Daoy (cell line): ENCODE results near the gene TMSB4X. TPM values are rescaled to one million over a fixed set of nuclear protein-coding genes. Genes with fewer than 3 reads are reported as not detected.
"Not testable (repeated sequence)": the region's sequence is repeated elsewhere in the genome, so short reads cannot be mapped to it uniquely, and the experiment has no call there.

Source experiments
- DNase-seq: peaks from one replicate; pipeline ENCODE4 v3.0.0-alpha.2; 2015; ENCODE audit warnings: low read depth
- total RNA-seq: library from RNA; depleted of rRNA; stranded (reverse); fragments of >200 nt; shearing (Covaris generic); gene quantifications from 2 replicates; pipeline ENCODE4 v1.2.3, GENCODE V29; 2014

Gene TMSB4X
- total RNA-seq, 1 experiment from 2014 or later: 2,195 TPM

- no peak for DNase-seq
These were observed 22.1 kb downstream of the TMSB4X start for GRCh38 chrX:12996934-12997435.

GRCh38 chrX:12997906-12998687, 23.2 kb downstream of the TMSB4X start:
- no peak for DNase-seq

- no peak for DNase-seq
These were observed 24.5 kb downstream of the TMSB4X start for GRCh38 chrX:12999422-12999821.

GRCh38 chrX:13000301-13000811, 25.4 kb downstream of the TMSB4X start:
- no peak for DNase-seq

GRCh38 chrX:13001097-13001496, 26.2 kb downstream of the TMSB4X start:
- no peak for DNase-seq

- DNase-seq: no peak
These were observed 27.2 kb downstream of the TMSB4X start for GRCh38 chrX:13001961-13002671.

- DNase-seq: no peak
These were observed 31.0 kb downstream of the TMSB4X start for GRCh38 chrX:13005661-13006473.

- no peak for DNase-seq
These were observed 32.7 kb downstream of the TMSB4X start for GRCh38 chrX:13007519-13008188.

GRCh38 chrX:13008189-13008533, 33.3 kb downstream of the TMSB4X start:
- DNase-seq: no peak

GRCh38 chrX:13008851-13009250, 33.9 kb downstream of the TMSB4X start:
- no peak for DNase-seq

GRCh38 chrX:13009273-13009672, 34.4 kb downstream of the TMSB4X start:
- DNase-seq: no peak

GRCh38 chrX:13009844-13010243, 34.9 kb downstream of the TMSB4X start:
- no peak for DNase-seq

- no peak for DNase-seq
These were observed 35.6 kb downstream of the TMSB4X start for GRCh38 chrX:13010546-13010945.

- no peak for DNase-seq
These were observed 38.6 kb downstream of the TMSB4X start for GRCh38 chrX:13013363-13014110.

GRCh38 chrX:13014111-13015096, 39.5 kb downstream of the TMSB4X start:
- no peak for DNase-seq

GRCh38 chrX:13015536-13016236, 40.8 kb downstream of the TMSB4X start:
- DNase-seq: no peak

- DNase-seq: not testable (repeated sequence)
These were observed 41.8 kb downstream of the TMSB4X start for GRCh38 chrX:13016731-13017130.

GRCh38 chrX:13022926-13023325, 48.0 kb downstream of the TMSB4X start:
- DNase-seq: no peak

GRCh38 chrX:13023567-13023966, 48.7 kb downstream of the TMSB4X start:
- DNase-seq: no peak
